ENCODE results near the gene KDF1. TPM values are rescaled to one million over a fixed set of nuclear protein-coding genes. Genes with fewer than 3 reads are reported as not detected.

KDF1 gene
- total RNA-seq, 1 experiment from 2014 or later = 23.0 TPM

DNA sequence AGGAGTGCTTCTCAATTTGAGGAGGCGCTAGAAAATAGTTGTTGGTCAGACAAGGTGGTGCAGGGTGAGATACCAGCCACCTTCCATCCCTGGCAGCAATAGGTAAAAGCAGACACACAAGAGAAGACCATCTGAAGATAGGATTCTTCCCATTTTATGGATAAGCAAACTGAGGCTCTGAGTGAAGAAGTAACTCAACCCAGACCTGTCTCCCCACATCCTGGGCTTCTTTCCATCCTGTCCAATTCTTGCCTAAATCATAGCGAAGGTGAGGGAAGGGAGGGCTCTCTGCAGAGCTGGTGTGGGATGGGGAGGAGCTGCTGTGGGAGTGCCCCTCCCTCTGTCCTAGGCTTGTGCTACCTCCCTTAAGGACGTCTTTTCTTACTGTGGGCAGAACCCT lies 11.3 kb upstream of the KDF1 start:
- ChIA-PET RAD21 (ENCODE audit: low non-redundant PET in 1 of 2, low total read pairs in 2 of 2, uncharacterized antibody in 2 of 2, unreplicated experiment in 2 of 2) (no interaction called here), CTCF (no interaction called here), POLR2A (no interaction called here)
- Histone ChIP-seq H3K4me3 (replicated peaks in 1 of 2; ENCODE audit: low read depth in 1 of 2, low read length in 2 of 2) (no peak overlapping the region), H4K20me1 (ENCODE audit: insufficient read depth) (no peaks in the 10 kb centered on the region), H3K27me3 (ENCODE audit: insufficient read depth, low read length) (no peaks in the 10 kb centered on the region), H3K4me1 (ENCODE audit: control insufficient read depth in 1 of 2, insufficient read depth in 2 of 2, low read length in 2 of 2) (peaks cover 6 to 46% of the 10 kb centered on the region in 2 experiments; a peak in 3 of 4 replicates), H2AFZ (ENCODE audit: low read depth, low read length, poor library complexity, severe bottlenecking) (no peak overlapping the region), H3K4me2 (ENCODE audit: low read length) (no peak overlapping the region), H3K9me2 (ENCODE audit: insufficient read depth) (no peaks in the 10 kb centered on the region), H3K36me3 (ENCODE audit: control insufficient read depth in 1 of 2, insufficient read depth in 2 of 2, low read length in 2 of 2) (no peaks in the 10 kb centered on the region), H3K9me3 (ENCODE audit: control insufficient read depth in 1 of 2, insufficient read depth in 1 of 2, low read depth in 1 of 2, low read length in 2 of 2) (no peaks in the 10 kb centered on the region), H3K27ac (ENCODE audit: low read depth, low read length) (no peak overlapping the region), H3K9ac (ENCODE audit: low read length) (no peak overlapping the region), H3K79me2 (ENCODE audit: insufficient read depth, low read length) (no peaks in the 10 kb centered on the region)
- no peak for DNase-seq (ENCODE audit: low read depth, low spot score)
- TF ChIP-seq, protein P1, sequence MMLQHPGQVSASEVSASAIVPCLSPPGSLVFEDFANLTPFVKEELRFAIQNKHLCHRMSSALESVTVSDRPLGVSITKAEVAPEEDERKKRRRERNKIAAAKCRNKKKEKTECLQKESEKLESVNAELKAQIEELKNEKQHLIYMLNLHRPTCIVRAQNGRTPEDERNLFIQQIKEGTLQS (IDR thresholded peaks at IDR 0.05) = no peak
- TF ChIP-seq CBX3 (IDR thresholded peaks at IDR 0.05; ENCODE audit: low read depth) = no peak
- TF ChIP-seq, protein P2, sequence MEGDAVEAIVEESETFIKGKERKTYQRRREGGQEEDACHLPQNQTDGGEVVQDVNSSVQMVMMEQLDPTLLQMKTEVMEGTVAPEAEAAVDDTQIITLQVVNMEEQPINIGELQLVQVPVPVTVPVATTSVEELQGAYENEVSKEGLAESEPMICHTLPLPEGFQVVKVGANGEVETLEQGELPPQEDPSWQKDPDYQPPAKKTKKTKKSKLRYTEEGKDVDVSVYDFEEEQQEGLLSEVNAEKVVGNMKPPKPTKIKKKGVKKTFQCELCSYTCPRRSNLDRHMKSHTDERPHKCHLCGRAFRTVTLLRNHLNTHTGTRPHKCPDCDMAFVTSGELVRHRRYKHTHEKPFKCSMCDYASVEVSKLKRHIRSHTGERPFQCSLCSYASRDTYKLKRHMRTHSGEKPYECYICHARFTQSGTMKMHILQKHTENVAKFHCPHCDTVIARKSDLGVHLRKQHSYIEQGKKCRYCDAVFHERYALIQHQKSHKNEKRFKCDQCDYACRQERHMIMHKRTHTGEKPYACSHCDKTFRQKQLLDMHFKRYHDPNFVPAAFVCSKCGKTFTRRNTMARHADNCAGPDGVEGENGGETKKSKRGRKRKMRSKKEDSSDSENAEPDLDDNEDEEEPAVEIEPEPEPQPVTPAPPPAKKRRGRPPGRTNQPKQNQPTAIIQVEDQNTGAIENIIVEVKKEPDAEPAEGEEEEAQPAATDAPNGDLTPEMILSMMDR (IDR thresholded peaks at IDR 0.05 in 2 of 3, conservative IDR thresholded peaks at IDR 0.05 in 1 of 3; ENCODE audit: borderline replicate concordance in 1 of 3, insufficient read depth in 1 of 3, low read depth in 2 of 3, low read length in 2 of 3) = no peak
- BruUV-seq (replicated peaks) = no TSS peak
- intact Hi-C loops (cut with micrococcal nuclease) = no loop called here
- ATAC-seq = no peak

DNA sequence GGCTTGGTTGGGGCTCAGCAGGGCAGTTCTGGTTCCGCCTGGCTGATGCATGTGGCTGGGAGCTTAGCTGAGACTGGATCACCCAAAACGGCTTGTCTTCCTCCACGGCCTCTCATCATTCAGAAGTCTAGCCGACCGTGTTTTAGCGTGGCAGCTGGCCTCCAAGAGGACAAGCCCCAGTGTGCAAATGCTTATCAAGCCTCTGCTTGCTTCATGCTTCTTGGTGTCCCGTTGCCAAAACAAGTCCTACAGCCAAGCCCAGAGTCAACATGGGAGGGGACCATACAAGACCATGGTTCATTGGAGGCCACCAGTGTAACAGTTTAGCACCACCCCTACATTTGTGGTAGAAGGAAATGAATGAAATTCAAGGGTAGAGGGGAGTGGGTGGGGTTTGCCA lies 10.5 kb upstream of the KDF1 start:
- Histone ChIP-seq H3K27ac (ENCODE audit: low read depth, low read length) (no peak overlapping the region), H3K79me2 (ENCODE audit: insufficient read depth, low read length) (no peaks in the 10 kb centered on the region), H4K20me1 (ENCODE audit: insufficient read depth) (no peaks in the 10 kb centered on the region), H2AFZ (ENCODE audit: low read depth, low read length, poor library complexity, severe bottlenecking) (no peak overlapping the region), H3K9ac (ENCODE audit: low read length) (no peak overlapping the region), H3K36me3 (ENCODE audit: control insufficient read depth in 1 of 2, insufficient read depth in 2 of 2, low read length in 2 of 2) (no peaks in the 10 kb centered on the region), H3K4me3 (replicated peaks in 1 of 2; ENCODE audit: low read depth in 1 of 2, low read length in 2 of 2) (no peak overlapping the region), H3K4me1 (ENCODE audit: control insufficient read depth in 1 of 2, insufficient read depth in 2 of 2, low read length in 2 of 2) (peaks cover 6 to 48% of the 10 kb centered on the region in 2 experiments; a peak in 3 of 4 replicates), H3K4me2 (ENCODE audit: low read length) (no peak overlapping the region), H3K9me2 (ENCODE audit: insufficient read depth) (no peaks in the 10 kb centered on the region), H3K9me3 (ENCODE audit: control insufficient read depth in 1 of 2, insufficient read depth in 1 of 2, low read depth in 1 of 2, low read length in 2 of 2) (no peaks in the 10 kb centered on the region), H3K27me3 (ENCODE audit: insufficient read depth, low read length) (no peaks in the 10 kb centered on the region)
- ChIA-PET RAD21 (ENCODE audit: low non-redundant PET in 1 of 2, low total read pairs in 2 of 2, uncharacterized antibody in 2 of 2, unreplicated experiment in 2 of 2) (no interaction called here), POLR2A (no interaction called here), CTCF (no interaction called here)
- no peak for ATAC-seq
- intact Hi-C loops (cut with micrococcal nuclease) = no loop called here
- DNase-seq (ENCODE audit: low read depth, low spot score) = no peak
- no TSS peak for BruUV-seq (replicated peaks)
- no peak for TF ChIP-seq POLR2AphosphoS5 (IDR thresholded peaks at IDR 0.05; ENCODE audit: low read depth, low read length)
- TF ChIP-seq, protein P3, sequence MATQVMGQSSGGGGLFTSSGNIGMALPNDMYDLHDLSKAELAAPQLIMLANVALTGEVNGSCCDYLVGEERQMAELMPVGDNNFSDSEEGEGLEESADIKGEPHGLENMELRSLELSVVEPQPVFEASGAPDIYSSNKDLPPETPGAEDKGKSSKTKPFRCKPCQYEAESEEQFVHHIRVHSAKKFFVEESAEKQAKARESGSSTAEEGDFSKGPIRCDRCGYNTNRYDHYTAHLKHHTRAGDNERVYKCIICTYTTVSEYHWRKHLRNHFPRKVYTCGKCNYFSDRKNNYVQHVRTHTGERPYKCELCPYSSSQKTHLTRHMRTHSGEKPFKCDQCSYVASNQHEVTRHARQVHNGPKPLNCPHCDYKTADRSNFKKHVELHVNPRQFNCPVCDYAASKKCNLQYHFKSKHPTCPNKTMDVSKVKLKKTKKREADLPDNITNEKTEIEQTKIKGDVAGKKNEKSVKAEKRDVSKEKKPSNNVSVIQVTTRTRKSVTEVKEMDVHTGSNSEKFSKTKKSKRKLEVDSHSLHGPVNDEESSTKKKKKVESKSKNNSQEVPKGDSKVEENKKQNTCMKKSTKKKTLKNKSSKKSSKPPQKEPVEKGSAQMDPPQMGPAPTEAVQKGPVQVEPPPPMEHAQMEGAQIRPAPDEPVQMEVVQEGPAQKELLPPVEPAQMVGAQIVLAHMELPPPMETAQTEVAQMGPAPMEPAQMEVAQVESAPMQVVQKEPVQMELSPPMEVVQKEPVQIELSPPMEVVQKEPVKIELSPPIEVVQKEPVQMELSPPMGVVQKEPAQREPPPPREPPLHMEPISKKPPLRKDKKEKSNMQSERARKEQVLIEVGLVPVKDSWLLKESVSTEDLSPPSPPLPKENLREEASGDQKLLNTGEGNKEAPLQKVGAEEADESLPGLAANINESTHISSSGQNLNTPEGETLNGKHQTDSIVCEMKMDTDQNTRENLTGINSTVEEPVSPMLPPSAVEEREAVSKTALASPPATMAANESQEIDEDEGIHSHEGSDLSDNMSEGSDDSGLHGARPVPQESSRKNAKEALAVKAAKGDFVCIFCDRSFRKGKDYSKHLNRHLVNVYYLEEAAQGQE (IDR thresholded peaks at IDR 0.05; ENCODE audit: low read depth) = no peak
- no peak for TF ChIP-seq ZFX (IDR thresholded peaks at IDR 0.05)
- no peak for TF ChIP-seq ZNF274 (IDR thresholded peaks at IDR 0.05; ENCODE audit: low read depth, low read length)
- no peak for TF ChIP-seq SP1 (IDR thresholded peaks at IDR 0.05; ENCODE audit: low read depth)
- TF ChIP-seq FOSL1 (IDR thresholded peaks at IDR 0.05; ENCODE audit: low read depth) = no peak
- no peak for TF ChIP-seq ELF1 (IDR thresholded peaks at IDR 0.05; ENCODE audit: borderline replicate concordance, low read depth)
- TF ChIP-seq CBX3 (IDR thresholded peaks at IDR 0.05; ENCODE audit: low read depth) = no peak
- TF ChIP-seq SIN3A (IDR thresholded peaks at IDR 0.05; ENCODE audit: low read depth) = no peak
- no peak for TF ChIP-seq EGR1 (IDR thresholded peaks at IDR 0.05; ENCODE audit: low read depth)
- TF ChIP-seq SRF (IDR thresholded peaks at IDR 0.05; ENCODE audit: low read depth) = no peak
- TF ChIP-seq EZH2 (IDR thresholded peaks at IDR 0.05) = no peak
- no peak for TF ChIP-seq CEBPB (IDR thresholded peaks at IDR 0.05; ENCODE audit: low read depth)
- no peak for TF ChIP-seq POLR2A (IDR thresholded peaks at IDR 0.05; ENCODE audit: borderline replicate concordance, extremely low read depth, insufficient read depth, insufficient read length)
